Subcutaneous adipose tissue (tissue), 4 donors: ENCODE data around the gene RNF111. TPM values are rescaled to one million over a fixed set of nuclear protein-coding genes. Genes with fewer than 3 reads are reported as not detected.

ENCODE experiments used
- CTCF ChIP-seq: fragments of 450-650 bp; IDR thresholded peaks from one replicate; pipeline ENCODE4 v1.5.1; 2016; ENCODE audit warnings: low read depth, mild to moderate bottlenecking, control low read depth, antibody characterized with exemption, moderate library complexity
- total RNA-seq, 4 donors: library from RNA; depleted of rRNA; stranded (reverse); fragments of >200 nt; gene quantifications; one replicate each; pipeline ENCODE4 v1.1.0, GENCODE V29; 2016

RNF111 gene
- total RNA-seq, 4 donors from 2014 or later: 24.2 to 35.7 (median 28.0) TPM

- no peak for TF ChIP-seq CTCF
These were observed 2.0 kb upstream of the RNF111 start for GRCh38 chr15:58985443-58985842.

DNA sequence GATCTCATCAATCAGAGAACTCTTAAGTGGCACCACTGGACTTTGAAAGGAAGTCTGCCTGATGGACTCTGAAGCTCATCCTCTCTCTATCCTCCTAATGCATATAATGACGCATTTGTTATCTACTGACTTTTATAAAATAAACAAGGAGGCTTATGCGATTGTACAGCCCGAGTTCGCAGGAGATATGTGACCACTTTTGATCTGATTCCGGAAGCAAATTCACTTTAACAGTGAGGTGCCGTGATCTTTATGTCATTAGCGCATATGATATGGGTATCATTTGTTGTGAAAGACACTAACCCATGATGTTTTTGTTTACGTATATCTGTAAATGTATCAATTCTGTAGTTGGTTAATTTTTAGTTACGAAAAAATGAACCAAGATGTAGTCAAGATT, 427 bp upstream of the RNF111 start:
- no peak for TF ChIP-seq CTCF

GRCh38 chr15:58988006-58988785, 733 bp downstream of the RNF111 start:
- TF ChIP-seq CTCF: no peak

DNA sequence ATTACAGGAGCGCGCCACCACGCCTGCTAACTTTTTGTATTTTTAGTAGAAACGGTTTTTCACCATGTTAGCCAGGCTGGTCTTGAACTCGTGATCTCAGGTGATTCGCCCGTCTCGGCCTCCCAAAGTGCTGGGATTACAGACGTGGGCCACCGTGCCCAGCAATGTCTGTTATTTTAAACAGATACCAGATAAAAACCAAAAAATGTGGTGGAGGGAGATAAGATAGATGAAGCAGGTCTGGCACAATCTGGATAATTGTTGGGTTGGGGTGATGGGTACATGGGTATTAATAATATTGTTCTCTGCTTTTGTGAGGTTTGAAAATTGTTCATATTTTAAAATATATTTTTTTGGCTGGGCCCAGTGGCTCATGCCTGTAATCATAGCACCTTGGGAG, 4.7 kb downstream of the RNF111 start:
- no peak for TF ChIP-seq CTCF

- TF ChIP-seq CTCF: no peak
These were observed 7.5 kb downstream of the RNF111 start for GRCh38 chr15:58994906-58995453.

DNA sequence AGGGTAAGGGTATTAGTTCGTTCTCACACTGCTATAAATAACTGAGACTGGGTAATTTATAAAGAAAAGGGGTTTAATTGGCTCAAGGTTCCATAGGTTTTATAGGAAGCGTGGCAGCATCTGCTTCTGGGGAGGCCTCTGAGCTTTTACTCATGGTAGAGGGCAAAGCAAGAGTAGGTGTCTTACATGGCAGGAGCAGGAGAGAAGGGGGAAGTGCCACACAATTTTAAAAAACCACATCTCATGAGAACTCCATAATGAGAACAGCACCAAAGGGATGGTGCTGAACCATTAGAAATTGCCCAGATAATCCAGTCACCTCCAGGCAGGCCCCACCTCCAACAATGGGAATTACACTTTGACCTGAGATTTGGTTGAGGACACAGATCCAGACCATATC, 12.2 kb downstream of the RNF111 start:
- no peak for TF ChIP-seq CTCF

GRCh38 chr15:59001946-59002345, 14.5 kb downstream of the RNF111 start:
- TF ChIP-seq CTCF: no peak
